Uterus (tissue), 4 donors: ENCODE data around the gene PPBP. TPM values are rescaled to one million over a fixed set of nuclear protein-coding genes. Genes with fewer than 3 reads are reported as not detected.

ENCODE experiments used
- DNase-seq, 2 donors: peaks; one replicate each; pipeline ENCODE4 v3.0.0-alpha.2; 2019 to 2020
- H3K27ac ChIP-seq, 2 donors: fragments of 200-600 bp; sonication (generic); 1 replicate in 1 of 2; 2 replicates in 1 of 2; pipeline ENCODE4 v1.5.1; 2016 to 2018
- H3K27me3 ChIP-seq, 2 donors: fragments of 200-600 bp; sonication (generic); one replicate each; pipeline ENCODE4 v1.5.1; 2018 to 2019; ENCODE audit warnings: control low read depth in 1 of 2
- H3K36me3 ChIP-seq, 2 donors: fragments of 200-600 bp; sonication (generic); one replicate each; pipeline ENCODE4 v1.5.1; 2019; ENCODE audit warnings: control low read depth in 1 of 2
- H3K4me1 ChIP-seq, 2 donors: fragments of 200-600 bp; sonication (generic); one replicate each; pipeline ENCODE4 v1.5.1; 2018 to 2019; ENCODE audit warnings: control low read depth in 1 of 2
- H3K4me3 ChIP-seq, 2 donors: fragments of 200-600 bp; sonication (generic); 1 replicate in 1 of 2; 2 replicates in 1 of 2; pipeline ENCODE4 v1.5.1; 2018 to 2019; ENCODE audit warnings: mild to moderate bottlenecking in 1 of 2
- H3K9me3 ChIP-seq, 2 donors: fragments of 200-600 bp; sonication (generic); one replicate each; pipeline ENCODE4 v1.5.1; 2019; ENCODE audit warnings: control low read depth in 1 of 2
- POLR2A ChIP-seq, 2 donors: fragments of 450-650 bp; IDR thresholded peaks; one replicate each; pipeline ENCODE4 v1.6.1; 2016; ENCODE audit warnings: antibody characterized with exemption in 2 of 2, mild to moderate bottlenecking in 1 of 2, moderate library complexity in 1 of 2
- intact Hi-C: fragments of 100-400 bp; cut with DNase I; formaldehyde crosslinking; loops from one replicate; pipeline ENCODE4 v1.15.1; 2023; ENCODE audit warnings: low total_unique reads
- small RNA-seq: library from RNA; depleted of rRNA; stranded (forward); fragments of <200 nt; gene quantifications from one replicate; pipeline ENCODE3, GENCODE V24; 2016
- total RNA-seq, 4 donors: library from RNA; depleted of rRNA in 3 of 4; stranded (reverse); fragments of >200 nt in 3 of 4; gene quantifications; one replicate each; pipeline versions ENCODE4 v1.1.0 to v1.2.4, GENCODE V29; 2014 to 2023
- TF ChIP-seq, protein P1 (sequence below), 4 experiments: fragments of 200-600 bp in 2 of 4; fragments of 450-650 bp in 2 of 4; sonication (generic) in 2 of 4; IDR thresholded peaks; one replicate each; pipeline ENCODE4 v1.5.1; 2016 to 2019; ENCODE audit warnings: antibody characterized with exemption in 4 of 4, mild to moderate bottlenecking in 2 of 4, moderate library complexity in 1 of 4
- donor health status: DM: yes; HTN: yes; CAD: no.

Gene PPBP
- total RNA-seq, 4 donors from 2014 or later: 2.5 to 27.9 TPM; not detected in 2

DNA sequence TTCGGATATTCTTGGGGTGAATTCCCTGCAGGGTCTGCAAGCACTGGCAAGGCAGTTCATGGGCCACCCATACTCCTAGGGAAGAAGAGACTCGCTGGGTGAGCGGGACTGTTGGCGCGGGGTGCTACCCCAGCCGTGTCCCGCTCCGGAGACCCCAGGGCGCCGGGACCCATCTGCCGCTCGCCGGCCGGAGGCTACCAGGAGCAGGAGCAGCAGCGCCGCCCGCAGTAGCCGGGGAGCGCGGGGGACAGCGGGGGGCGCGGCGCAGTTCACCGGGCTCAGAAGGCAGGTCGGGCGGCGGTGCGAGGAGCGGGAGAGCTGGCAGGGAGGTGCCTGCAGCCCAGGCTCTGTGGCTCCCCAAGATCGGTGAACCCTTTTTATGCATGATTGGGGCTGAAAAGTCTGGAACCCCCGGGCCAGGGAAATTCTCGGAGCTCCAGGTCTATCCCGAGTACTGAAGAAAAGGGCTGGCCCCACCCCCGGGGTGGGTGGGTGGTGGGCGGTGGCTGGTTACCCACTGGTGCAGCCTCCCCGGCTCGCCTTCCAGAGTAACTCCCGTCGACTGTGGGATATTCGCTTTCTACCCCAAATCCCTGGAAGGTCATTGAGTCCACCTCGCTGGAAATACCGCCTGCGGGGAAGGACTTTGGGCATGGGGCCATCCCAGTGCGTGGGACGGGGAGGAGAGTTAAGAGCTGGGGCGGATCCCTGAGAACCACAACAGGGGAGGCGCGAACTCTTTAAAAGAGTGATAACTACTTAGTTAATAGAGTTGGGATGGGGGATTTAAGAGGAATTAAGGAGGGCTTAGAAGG lies 43.7 kb downstream of the PPBP start:
- DNase-seq: no peak
- Histone ChIP-seq H3K36me3 (no peaks in the 10 kb centered on the region), H3K4me3 (no peak overlapping the region), H3K9me3 (no peaks in the 10 kb centered on the region), H3K27ac (no peak overlapping the region), H3K4me1 (no peaks in the 10 kb centered on the region), H3K27me3 (peaks cover 0 to 7% of the 10 kb centered on the region in 2 donors)
- TF ChIP-seq, protein P1, sequence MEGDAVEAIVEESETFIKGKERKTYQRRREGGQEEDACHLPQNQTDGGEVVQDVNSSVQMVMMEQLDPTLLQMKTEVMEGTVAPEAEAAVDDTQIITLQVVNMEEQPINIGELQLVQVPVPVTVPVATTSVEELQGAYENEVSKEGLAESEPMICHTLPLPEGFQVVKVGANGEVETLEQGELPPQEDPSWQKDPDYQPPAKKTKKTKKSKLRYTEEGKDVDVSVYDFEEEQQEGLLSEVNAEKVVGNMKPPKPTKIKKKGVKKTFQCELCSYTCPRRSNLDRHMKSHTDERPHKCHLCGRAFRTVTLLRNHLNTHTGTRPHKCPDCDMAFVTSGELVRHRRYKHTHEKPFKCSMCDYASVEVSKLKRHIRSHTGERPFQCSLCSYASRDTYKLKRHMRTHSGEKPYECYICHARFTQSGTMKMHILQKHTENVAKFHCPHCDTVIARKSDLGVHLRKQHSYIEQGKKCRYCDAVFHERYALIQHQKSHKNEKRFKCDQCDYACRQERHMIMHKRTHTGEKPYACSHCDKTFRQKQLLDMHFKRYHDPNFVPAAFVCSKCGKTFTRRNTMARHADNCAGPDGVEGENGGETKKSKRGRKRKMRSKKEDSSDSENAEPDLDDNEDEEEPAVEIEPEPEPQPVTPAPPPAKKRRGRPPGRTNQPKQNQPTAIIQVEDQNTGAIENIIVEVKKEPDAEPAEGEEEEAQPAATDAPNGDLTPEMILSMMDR (IDR thresholded peaks at IDR 0.05): no peak
- no peak for TF ChIP-seq POLR2A (IDR thresholded peaks at IDR 0.05)
- intact Hi-C loops: no loop called here

DNA sequence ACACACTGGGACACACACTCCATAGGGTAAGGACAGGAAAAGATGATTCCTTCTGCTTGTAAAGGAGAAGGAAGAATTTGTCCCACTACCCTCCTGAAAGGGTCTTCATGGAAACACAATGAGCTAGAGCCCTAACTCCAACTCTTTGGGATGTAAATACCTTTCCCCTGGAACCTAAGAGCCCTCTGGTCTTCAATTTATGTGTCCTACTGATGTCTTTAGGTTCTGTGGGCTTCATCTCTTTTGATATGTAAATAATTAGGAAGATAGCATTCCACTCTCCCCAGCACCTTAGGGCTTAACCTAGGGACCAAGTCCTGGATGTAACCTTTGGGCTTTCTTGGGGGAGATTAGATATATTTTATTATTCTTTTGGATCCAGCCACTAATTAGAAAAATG lies 44.4 kb downstream of the PPBP start:
- no peak for DNase-seq
- no peaks in the 10 kb centered on the region for H3K36me3 ChIP-seq
- no peak for TF ChIP-seq POLR2A (IDR thresholded peaks at IDR 0.05)
- TF ChIP-seq, protein P1 (IDR thresholded peaks at IDR 0.05): no peak
- no peaks in the 10 kb centered on the region for H3K9me3 ChIP-seq
- peaks cover 0 to 7% of the 10 kb centered on the region in 2 donors for H3K27me3 ChIP-seq
- intact Hi-C loops: no loop called here
- H3K4me3 ChIP-seq: no peak overlapping the region
- no peaks in the 10 kb centered on the region for H3K4me1 ChIP-seq
- no peak overlapping the region for H3K27ac ChIP-seq

DNA sequence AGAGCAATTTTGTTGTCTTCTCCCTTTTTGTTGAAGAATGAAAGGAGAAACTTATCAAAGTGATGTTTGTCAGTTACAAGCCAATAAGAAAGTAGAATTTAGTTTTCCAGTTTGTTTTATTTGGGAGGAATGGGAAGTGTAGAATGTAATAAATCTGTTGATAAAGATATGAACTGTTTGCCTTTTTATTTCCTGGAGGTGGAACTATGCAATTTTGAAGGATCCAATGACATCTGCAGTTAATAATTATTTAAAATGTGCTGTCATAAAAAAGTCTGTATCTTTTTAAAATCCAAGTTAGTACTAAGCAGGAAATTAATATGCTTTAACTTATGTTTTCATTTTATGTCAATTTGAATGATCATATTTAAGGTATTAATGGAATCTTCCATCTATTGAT lies 51.0 kb downstream of the PPBP start:
- Histone ChIP-seq H3K27me3 (peaks cover 0 to 3% of the 10 kb centered on the region in 2 donors), H3K27ac (no peak overlapping the region), H3K4me3 (no peak overlapping the region), H3K4me1 (no peaks in the 10 kb centered on the region), H3K36me3 (no peaks in the 10 kb centered on the region), H3K9me3 (no peaks in the 10 kb centered on the region)
- no peak for DNase-seq
- TF ChIP-seq, protein P1 (IDR thresholded peaks at IDR 0.05): no peak
- intact Hi-C loops: no loop called here

Small RNA genes lying within 50 kb of the gene (small RNA-seq; reads per million reads assigned to genes)
- not detected for gene RN7SL218P

Other genes starting within 250 kb of the PPBP start
- gene CXCL8, start 247.6 kb downstream of the PPBP start, total RNA-seq: 1 to 10 TPM in 1 of 4 donors, under 1 TPM in 1, not detected in 2; 0.67 to 2.2 TPM
- gene CXCL6, start 151.5 kb downstream of the PPBP start, total RNA-seq: 1 to 10 TPM in 1 of 4 donors, under 1 TPM in 1, not detected in 2; 0.28 to 4.1 TPM
- gene PF4V1, start 134.9 kb downstream of the PPBP start, total RNA-seq: not detected
- gene CXCL1, start 118.8 kb downstream of the PPBP start, total RNA-seq: 1 to 10 TPM in 2 of 4 donors, not detected in 2; 1.4 to 2.6 TPM
- not detected for gene PF4, start 6.2 kb downstream of the PPBP start, total RNA-seq
- gene CXCL5, start 10.5 kb upstream of the PPBP start, total RNA-seq: not detected
- 1 to 10 TPM in 1 of 4 donors, under 1 TPM in 1, not detected in 2; 0.62 to 2.5 TPM for gene CXCL3, start 50.5 kb upstream of the PPBP start, total RNA-seq
- gene CXCL2, start 111.0 kb upstream of the PPBP start, total RNA-seq: 10 to 100 TPM in 2 of 4 donors, 1 to 10 TPM in 1, not detected in 1; 1.4 to 43.8 (median 12.3) TPM
- gene MTHFD2L, start 169.9 kb upstream of the PPBP start, total RNA-seq: 10 to 100 TPM in 2 of 4 donors, 1 to 10 TPM in 2; 2.4 to 32.5 (median 12.9) TPM